SU-DHL-6 (cell line): ENCODE data around the gene STX18.

Source experiments
- EZH2phosphoT487 ChIP-seq: fragments of 200-600 bp; sonication (generic), shearing (Covaris generic); conservative IDR thresholded peaks from 2 replicates; pipeline ENCODE4 v1.6.1; 2018; ENCODE audit warnings: mild to moderate bottlenecking, antibody characterized with exemption, low read length, moderate library complexity, mixed read lengths
- TF ChIP-seq, protein P1 (sequence below): fragments of 200-600 bp; sonication (generic); IDR thresholded peaks from one replicate; pipeline ENCODE4 v1.5.1; 2017; ENCODE audit warnings: antibody characterized with exemption, mild to moderate bottlenecking, low read length, moderate library complexity; ENCODE audit not compliant: insufficient read depth, poor library complexity, severe bottlenecking

DNA sequence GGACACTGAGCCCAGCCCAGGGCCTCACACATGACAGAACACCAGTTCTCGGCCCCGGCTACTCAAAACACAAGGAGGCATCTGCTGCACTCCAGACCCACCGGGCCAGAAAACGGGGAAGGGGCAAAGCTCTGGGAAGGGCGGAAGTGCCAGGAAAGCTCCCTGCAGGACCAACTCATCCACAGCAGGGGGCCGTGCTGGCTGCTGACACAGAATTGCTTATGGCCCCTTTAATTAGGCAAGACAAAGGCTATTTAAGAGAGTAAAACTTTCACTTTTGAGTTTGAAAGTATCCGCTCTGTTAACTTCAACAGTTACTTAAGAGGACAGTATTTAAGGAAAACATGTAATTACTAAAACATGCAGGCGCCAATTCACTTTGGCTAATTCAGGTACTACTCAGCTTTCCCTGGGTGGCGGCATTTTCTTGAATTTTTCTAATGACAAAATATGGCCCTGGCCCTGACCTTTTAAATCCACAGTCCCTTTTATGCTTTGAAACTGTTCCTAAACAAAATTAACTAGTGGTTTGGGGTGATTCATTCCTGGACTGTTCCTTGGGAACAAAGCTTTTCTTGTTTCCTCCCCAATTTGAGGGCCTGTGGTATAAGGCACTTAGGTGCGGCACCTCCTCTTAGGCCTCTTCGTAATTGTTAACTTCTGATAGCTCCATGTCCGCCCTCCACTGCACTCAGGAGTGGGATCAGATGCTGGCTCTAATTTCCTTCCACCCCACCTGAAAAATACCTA is 114.6 kb downstream of the STX18 start:
- TF ChIP-seq, protein P1, sequence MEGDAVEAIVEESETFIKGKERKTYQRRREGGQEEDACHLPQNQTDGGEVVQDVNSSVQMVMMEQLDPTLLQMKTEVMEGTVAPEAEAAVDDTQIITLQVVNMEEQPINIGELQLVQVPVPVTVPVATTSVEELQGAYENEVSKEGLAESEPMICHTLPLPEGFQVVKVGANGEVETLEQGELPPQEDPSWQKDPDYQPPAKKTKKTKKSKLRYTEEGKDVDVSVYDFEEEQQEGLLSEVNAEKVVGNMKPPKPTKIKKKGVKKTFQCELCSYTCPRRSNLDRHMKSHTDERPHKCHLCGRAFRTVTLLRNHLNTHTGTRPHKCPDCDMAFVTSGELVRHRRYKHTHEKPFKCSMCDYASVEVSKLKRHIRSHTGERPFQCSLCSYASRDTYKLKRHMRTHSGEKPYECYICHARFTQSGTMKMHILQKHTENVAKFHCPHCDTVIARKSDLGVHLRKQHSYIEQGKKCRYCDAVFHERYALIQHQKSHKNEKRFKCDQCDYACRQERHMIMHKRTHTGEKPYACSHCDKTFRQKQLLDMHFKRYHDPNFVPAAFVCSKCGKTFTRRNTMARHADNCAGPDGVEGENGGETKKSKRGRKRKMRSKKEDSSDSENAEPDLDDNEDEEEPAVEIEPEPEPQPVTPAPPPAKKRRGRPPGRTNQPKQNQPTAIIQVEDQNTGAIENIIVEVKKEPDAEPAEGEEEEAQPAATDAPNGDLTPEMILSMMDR, result no peak
- no peak for TF ChIP-seq EZH2phosphoT487
